ENCODE data around the gene RSRC2.
"Not testable (repeated sequence)": the region's sequence is repeated elsewhere in the genome, so short reads cannot be mapped to it uniquely, and the experiment has no call there.

RSRC2 gene

DNA sequence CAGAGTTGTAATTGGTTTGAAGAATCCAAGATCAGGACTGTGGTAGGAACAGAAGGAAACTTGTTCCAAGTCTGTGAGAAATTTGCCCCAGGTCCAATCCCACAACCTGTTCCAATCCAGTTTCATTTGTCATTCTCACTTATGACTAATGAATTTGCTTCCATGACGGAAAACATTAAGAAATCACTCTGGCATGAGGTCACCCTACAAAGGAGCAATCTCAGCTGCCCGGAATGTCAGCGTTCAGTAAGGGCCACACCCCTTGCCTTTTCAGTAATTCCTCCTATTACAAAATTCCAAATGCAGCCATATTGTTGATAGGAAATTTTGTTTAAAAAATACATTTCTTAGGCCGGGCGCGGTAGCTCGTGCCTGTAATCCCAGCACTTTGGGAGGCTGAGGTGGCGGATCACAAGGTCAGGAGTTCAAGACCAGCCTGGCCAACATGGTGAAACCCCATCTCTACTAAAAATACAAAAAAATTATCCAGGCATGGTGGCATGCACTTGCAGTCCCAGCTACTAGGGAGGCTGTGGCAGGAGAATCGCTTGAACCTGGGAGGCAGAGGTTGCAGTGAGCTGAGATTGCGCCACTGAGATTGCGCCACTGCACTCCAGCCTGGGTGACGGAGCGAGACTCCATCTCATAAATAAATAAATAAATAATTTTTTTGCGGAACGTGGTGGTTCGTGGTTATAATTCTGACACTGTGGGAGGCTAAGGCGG lies 62.3 kb downstream of the RSRC2 start:
- H3K4me1 ChIP-seq (ENCODE audit: control insufficient read depth in 2 of 2, insufficient read depth in 1 of 2, low read depth in 1 of 2, low read length in 2 of 2); H3K27ac ChIP-seq (replicated peaks; ENCODE audit: low read length); DNase-seq (ENCODE audit: low spot score); H3K9ac ChIP-seq (ENCODE audit: low read depth, low read length, poor library complexity); H3K79me1 ChIP-seq (ENCODE audit: low read depth, low read length); H4K91ac ChIP-seq (ENCODE audit: low read depth, low read length, poor library complexity); H4K8ac ChIP-seq (ENCODE audit: low read depth, low read length); H2BK120ac ChIP-seq (ENCODE audit: low read depth, low read length); H3K9me3 ChIP-seq (replicated peaks in 1 of 2; ENCODE audit: control insufficient read depth in 2 of 2, insufficient read depth in 1 of 2, low read depth in 1 of 2, low read length in 2 of 2); H2AFZ ChIP-seq (ENCODE audit: low read length); H2AK5ac ChIP-seq (ENCODE audit: low read depth, low read length); H3K14ac ChIP-seq (ENCODE audit: low read length); H3K4me2 ChIP-seq (ENCODE audit: insufficient read depth, low read length, poor library complexity, severe bottlenecking); H2BK5ac ChIP-seq (ENCODE audit: low read length); H3K27me3 ChIP-seq (ENCODE audit: control insufficient read depth in 3 of 3, insufficient read depth in 3 of 3, low read depth in 1 of 3, low read length in 3 of 3); H3K4me3 ChIP-seq (ENCODE audit: low read length in 2 of 2); H3K36me3 ChIP-seq (replicated peaks in 1 of 2; ENCODE audit: control insufficient read depth in 2 of 2, insufficient read depth in 2 of 2, low read length in 2 of 2); H2BK12ac ChIP-seq (ENCODE audit: low read length); H3K4ac ChIP-seq (ENCODE audit: low read length); H2BK15ac ChIP-seq (ENCODE audit: low read length); H3K18ac ChIP-seq (ENCODE audit: low read length); H3K23ac ChIP-seq (ENCODE audit: low read depth, low read length, poor library complexity): not testable (repeated sequence)
- no CpG with 5 or more reads among the region's 17 CpGs for WGBS, 2 donors (ENCODE audit: extremely low coverage in 2 of 2, insufficient read length in 2 of 2, insufficient replicate concordance in 1 of 2)

GRCh38 chr12:122460641-122461040 lies 66.1 kb downstream of the RSRC2 start:
- no peak overlapping the region for H3K23ac ChIP-seq (ENCODE audit: low read depth, low read length, poor library complexity)
- H3K9me3 ChIP-seq (replicated peaks in 1 of 2; ENCODE audit: control insufficient read depth in 2 of 2, insufficient read depth in 1 of 2, low read depth in 1 of 2, low read length in 2 of 2) = no peaks in the 10 kb centered on the region
- H3K9ac ChIP-seq (ENCODE audit: low read depth, low read length, poor library complexity) = no peak overlapping the region
- no CpG with 5 or more reads among the region's 2 CpGs for WGBS, 2 donors (ENCODE audit: extremely low coverage in 2 of 2, insufficient read length in 2 of 2, insufficient replicate concordance in 1 of 2)
- H3K36me3 ChIP-seq (replicated peaks in 1 of 2; ENCODE audit: control insufficient read depth in 2 of 2, insufficient read depth in 2 of 2, low read length in 2 of 2) = no peaks in the 10 kb centered on the region
- no peak overlapping the region for H3K27ac ChIP-seq (replicated peaks; ENCODE audit: low read length)
- no peak overlapping the region for H2BK15ac ChIP-seq (ENCODE audit: low read length)
- H3K27me3 ChIP-seq (ENCODE audit: control insufficient read depth in 3 of 3, insufficient read depth in 3 of 3, low read depth in 1 of 3, low read length in 3 of 3) = no peaks in the 10 kb centered on the region
- no peak overlapping the region for H2BK5ac ChIP-seq (ENCODE audit: low read length)
- no peak overlapping the region for H3K18ac ChIP-seq (ENCODE audit: low read length)
- H3K4me2 ChIP-seq (ENCODE audit: insufficient read depth, low read length, poor library complexity, severe bottlenecking) = no peak overlapping the region
- no peak for DNase-seq (ENCODE audit: low spot score)
- H4K8ac ChIP-seq (ENCODE audit: low read depth, low read length) = no peak overlapping the region
- H3K4me1 ChIP-seq (ENCODE audit: control insufficient read depth in 2 of 2, insufficient read depth in 1 of 2, low read depth in 1 of 2, low read length in 2 of 2) = no peaks in the 10 kb centered on the region
- H3K4ac ChIP-seq (ENCODE audit: low read length) = no peak overlapping the region
- no peaks in the 10 kb centered on the region for H3K79me1 ChIP-seq (ENCODE audit: low read depth, low read length)
- no peak overlapping the region for H2BK12ac ChIP-seq (ENCODE audit: low read length)
- H3K4me3 ChIP-seq (ENCODE audit: low read length in 2 of 2) = no peak overlapping the region
- no peak overlapping the region for H3K14ac ChIP-seq (ENCODE audit: low read length)
- H2BK120ac ChIP-seq (ENCODE audit: low read depth, low read length) = no peak overlapping the region
- no peak overlapping the region for H4K91ac ChIP-seq (ENCODE audit: low read depth, low read length, poor library complexity)
- H2AK5ac ChIP-seq (ENCODE audit: low read depth, low read length) = no peak overlapping the region
- H2AFZ ChIP-seq (ENCODE audit: low read length) = no peak overlapping the region

GRCh38 chr12:122460061-122460460 lies 66.7 kb downstream of the RSRC2 start:
- Histone ChIP-seq H3K36me3 (replicated peaks in 1 of 2; ENCODE audit: control insufficient read depth in 2 of 2, insufficient read depth in 2 of 2, low read length in 2 of 2) (no peaks in the 10 kb centered on the region), H3K9ac (ENCODE audit: low read depth, low read length, poor library complexity) (no peak overlapping the region), H2BK15ac (ENCODE audit: low read length) (no peak overlapping the region), H2BK12ac (ENCODE audit: low read length) (no peak overlapping the region), H2AK5ac (ENCODE audit: low read depth, low read length) (no peak overlapping the region), H4K8ac (ENCODE audit: low read depth, low read length) (no peak overlapping the region), H2AFZ (ENCODE audit: low read length) (no peak overlapping the region), H4K91ac (ENCODE audit: low read depth, low read length, poor library complexity) (no peak overlapping the region), H3K9me3 (replicated peaks in 1 of 2; ENCODE audit: control insufficient read depth in 2 of 2, insufficient read depth in 1 of 2, low read depth in 1 of 2, low read length in 2 of 2) (no peaks in the 10 kb centered on the region), H3K27me3 (ENCODE audit: control insufficient read depth in 3 of 3, insufficient read depth in 3 of 3, low read depth in 1 of 3, low read length in 3 of 3) (no peaks in the 10 kb centered on the region), H3K4me2 (ENCODE audit: insufficient read depth, low read length, poor library complexity, severe bottlenecking) (no peak overlapping the region), H3K79me1 (ENCODE audit: low read depth, low read length) (no peaks in the 10 kb centered on the region), H2BK120ac (ENCODE audit: low read depth, low read length) (no peak overlapping the region), H3K4me1 (ENCODE audit: control insufficient read depth in 2 of 2, insufficient read depth in 1 of 2, low read depth in 1 of 2, low read length in 2 of 2) (peaks cover 0 to under 1% of the 10 kb centered on the region in 2 donors), H3K23ac (ENCODE audit: low read depth, low read length, poor library complexity) (no peak overlapping the region), H2BK5ac (ENCODE audit: low read length) (no peak overlapping the region), H3K4me3 (ENCODE audit: low read length in 2 of 2) (no peak overlapping the region), H3K27ac (replicated peaks; ENCODE audit: low read length) (no peak overlapping the region), H3K4ac (ENCODE audit: low read length) (no peak overlapping the region), H3K14ac (ENCODE audit: low read length) (no peak overlapping the region), H3K18ac (ENCODE audit: low read length) (no peak overlapping the region)
- no CpG with 5 or more reads among the region's 7 CpGs for WGBS, 2 donors (ENCODE audit: extremely low coverage in 2 of 2, insufficient read length in 2 of 2, insufficient replicate concordance in 1 of 2)
- no peak for DNase-seq (ENCODE audit: low spot score)

GRCh38 chr12:122459211-122459610 lies 67.5 kb downstream of the RSRC2 start:
- H3K9me3 ChIP-seq (replicated peaks in 1 of 2; ENCODE audit: control insufficient read depth in 2 of 2, insufficient read depth in 1 of 2, low read depth in 1 of 2, low read length in 2 of 2) = no peaks in the 10 kb centered on the region
- no peak overlapping the region for H3K23ac ChIP-seq (ENCODE audit: low read depth, low read length, poor library complexity)
- no peaks in the 10 kb centered on the region for H3K79me1 ChIP-seq (ENCODE audit: low read depth, low read length)

More at GRCh38 chr12:122459211-122459610, 67.5 kb downstream of the RSRC2 start:
- no peak overlapping the region for H4K91ac ChIP-seq (ENCODE audit: low read depth, low read length, poor library complexity)
- H2AK5ac ChIP-seq (ENCODE audit: low read depth, low read length) = no peak overlapping the region
- H4K8ac ChIP-seq (ENCODE audit: low read depth, low read length) = no peak overlapping the region
- no peak overlapping the region for H2BK12ac ChIP-seq (ENCODE audit: low read length)
- H2AFZ ChIP-seq (ENCODE audit: low read length) = no peak overlapping the region
- no peak overlapping the region for H3K18ac ChIP-seq (ENCODE audit: low read length)
- no peak overlapping the region for H3K4me3 ChIP-seq (ENCODE audit: low read length in 2 of 2)
- no peaks in the 10 kb centered on the region for H3K36me3 ChIP-seq (replicated peaks in 1 of 2; ENCODE audit: control insufficient read depth in 2 of 2, insufficient read depth in 2 of 2, low read length in 2 of 2)
- no peak overlapping the region for H3K4ac ChIP-seq (ENCODE audit: low read length)
- H3K9ac ChIP-seq (ENCODE audit: low read depth, low read length, poor library complexity) = no peak overlapping the region
- peaks cover 1 to 4% of the 10 kb centered on the region in 2 donors for H3K4me1 ChIP-seq (ENCODE audit: control insufficient read depth in 2 of 2, insufficient read depth in 1 of 2, low read depth in 1 of 2, low read length in 2 of 2)
- H3K4me2 ChIP-seq (ENCODE audit: insufficient read depth, low read length, poor library complexity, severe bottlenecking) = no peak overlapping the region
- no peak overlapping the region for H3K14ac ChIP-seq (ENCODE audit: low read length)
- no peaks in the 10 kb centered on the region for H3K27me3 ChIP-seq (ENCODE audit: control insufficient read depth in 3 of 3, insufficient read depth in 3 of 3, low read depth in 1 of 3, low read length in 3 of 3)
- H2BK15ac ChIP-seq (ENCODE audit: low read length) = no peak overlapping the region
- WGBS, 2 donors (ENCODE audit: extremely low coverage in 2 of 2, insufficient read length in 2 of 2, insufficient replicate concordance in 1 of 2) = no CpG with 5 or more reads among the region's 2 CpGs
- no peak overlapping the region for H3K27ac ChIP-seq (replicated peaks; ENCODE audit: low read length)
- H2BK120ac ChIP-seq (ENCODE audit: low read depth, low read length) = no peak overlapping the region
- no peak overlapping the region for H2BK5ac ChIP-seq (ENCODE audit: low read length)
- no peak for DNase-seq (ENCODE audit: low spot score)
